IMR-90 (cell line): ENCODE data around the gene CCNI.

Source experiments
- BHLHE40 ChIP-seq: fragments of 150-350 bp; IDR thresholded peaks from 2 replicates; pipeline ENCODE4 v1.6.1; 2016; ENCODE audit warnings: mild to moderate bottlenecking, low read depth, low read length
- CHD1 ChIP-seq: IDR thresholded peaks from 2 replicates; pipeline ENCODE4 v1.6.1; 2012; ENCODE audit warnings: low read depth, low read length, improper control_type of control experiment
- CTCF ChIP-seq: conservative IDR thresholded peaks from 2 replicates; pipeline ENCODE4 v1.5.1; 2012; ENCODE audit warnings: mild to moderate bottlenecking, low read depth, low read length, improper control_type of control experiment
- ELK1 ChIP-seq: fragments of 150-350 bp; IDR thresholded peaks from 2 replicates; pipeline ENCODE4 v1.6.1; 2016; ENCODE audit warnings: low read depth, mild to moderate bottlenecking, low read length, moderate library complexity, borderline replicate concordance
- FOS ChIP-seq: fragments of 150-350 bp; IDR thresholded peaks from 2 replicates; pipeline ENCODE4 v1.6.1; 2016; ENCODE audit warnings: low read depth, low read length
- MAFK ChIP-seq: IDR thresholded peaks from 2 replicates; pipeline ENCODE4 v1.6.1; 2012; ENCODE audit warnings: low read depth, low read length, improper control_type of control experiment
- MAZ ChIP-seq: IDR thresholded peaks from 2 replicates; pipeline ENCODE4 v1.6.1; 2012; ENCODE audit warnings: low read depth, mild to moderate bottlenecking, low read length, improper control_type of control experiment, moderate library complexity, borderline replicate concordance
- MXI1 ChIP-seq: IDR thresholded peaks from 2 replicates; pipeline ENCODE4 v1.6.1; 2012; ENCODE audit warnings: low read depth, mild to moderate bottlenecking, low read length, moderate library complexity, borderline replicate concordance
- NFE2L2 ChIP-seq: fragments of 150-350 bp; IDR thresholded peaks from 2 replicates; pipeline ENCODE4 v1.6.1; 2016; ENCODE audit warnings: low read depth, mild to moderate bottlenecking, low read length
- POLR2A ChIP-seq: IDR thresholded peaks from 2 replicates; pipeline ENCODE4 v1.6.1; 2012; ENCODE audit warnings: mild to moderate bottlenecking, low read depth, low read length
- RAD21 ChIP-seq: IDR thresholded peaks from 2 replicates; pipeline ENCODE4 v1.6.1; 2012; ENCODE audit warnings: low read length, improper control_type of control experiment
- RCOR1 ChIP-seq: IDR thresholded peaks from 2 replicates; pipeline ENCODE4 v1.6.1; 2012; ENCODE audit warnings: mild to moderate bottlenecking, low read length, improper control_type of control experiment; ENCODE audit not compliant: insufficient replicate concordance
- RFX5 ChIP-seq: IDR thresholded peaks from 2 replicates; pipeline ENCODE4 v1.8.0; 2012; ENCODE audit warnings: low read depth, mild to moderate bottlenecking, low read length, moderate library complexity
- SMC3 ChIP-seq: fragments of 150-350 bp; IDR thresholded peaks from 2 replicates; pipeline ENCODE4 v1.6.1; 2016; ENCODE audit warnings: low read depth, mild to moderate bottlenecking, antibody characterized with exemption, low read length, moderate library complexity

GRCh38 chr4:77073981-77074380 lies 1.8 kb downstream of the CCNI start:
- TF ChIP-seq CTCF (no peak), SMC3 (no peak), POLR2A (no peak), RAD21 (no peak), MAFK (no peak), MXI1 (no peak), ELK1 (no peak), BHLHE40 (no peak), RCOR1 (no peak), FOS (no peak), MAZ (no peak), NFE2L2 (no peak), RFX5 (no peak), CHD1 (no peak)
